Cerebellar nuclear complex (tissue), 1 donor: Measurements from ENCODE around the gene MKRN2OS.
"Not testable (repeated sequence)": the region's sequence is repeated elsewhere in the genome, so short reads cannot be mapped to it uniquely, and the experiment has no call there.

Experiments used
- DNase-seq, 2 experiments: peaks; one replicate each; lab custom pipeline; 2025; lab: John Stamatoyannopoulos, UW

Gene MKRN2OS

DNA sequence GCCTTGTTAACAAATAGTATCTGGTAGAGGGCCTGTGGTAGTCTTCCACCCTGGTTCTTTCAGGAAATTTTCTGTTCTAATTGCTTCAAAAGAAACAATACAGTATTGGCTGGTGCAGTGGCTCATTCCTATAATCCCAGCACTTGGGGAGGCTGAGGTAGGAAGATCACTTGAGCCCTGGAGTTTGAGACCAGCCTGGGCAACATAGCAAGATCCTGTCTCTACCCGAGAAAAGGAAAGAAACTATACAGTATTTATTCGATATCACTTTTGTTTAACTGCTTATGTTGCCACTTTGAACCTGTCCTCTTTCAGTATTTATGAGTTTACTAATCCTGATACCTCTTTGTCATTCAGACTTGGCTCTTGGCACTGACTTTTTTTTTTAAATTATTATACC lies 16.1 kb upstream of the MKRN2OS start:
- no peak for DNase-seq

DNA sequence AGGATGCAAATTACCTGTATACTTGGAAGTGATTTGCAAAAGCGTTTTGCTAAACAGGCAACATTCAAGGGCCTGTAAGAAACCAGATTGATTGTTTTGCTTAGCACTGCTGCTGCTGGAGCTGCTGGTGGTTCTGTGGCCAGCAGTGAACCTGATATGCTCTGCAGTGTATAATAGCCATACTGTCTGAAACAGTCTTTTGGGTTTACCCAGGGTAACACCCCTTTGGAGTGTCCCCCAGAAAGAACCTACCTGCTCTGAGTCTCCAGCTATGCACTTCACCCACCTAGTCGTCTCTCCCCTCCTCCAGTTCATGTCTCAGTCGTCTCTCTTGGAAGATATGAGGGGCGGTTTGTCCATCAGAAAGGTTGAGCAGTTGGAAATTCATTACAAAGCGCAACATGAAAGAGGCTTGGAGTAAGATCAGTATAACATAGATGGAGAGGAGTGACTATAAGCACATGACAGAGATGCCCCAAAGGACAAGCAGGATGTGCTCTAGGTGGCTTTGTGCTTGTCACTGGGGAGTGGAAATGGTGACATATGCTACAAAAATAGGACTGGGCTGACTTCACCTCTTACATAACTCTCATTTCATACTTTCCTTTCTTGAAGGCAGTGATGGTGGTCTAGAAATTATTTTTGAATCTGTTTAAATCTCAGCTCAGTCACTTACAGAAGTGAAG lies 15.3 kb upstream of the MKRN2OS start:
- peak; percentile 26 to 44 for DNase-seq

- DNase-seq, result peak in 1 of 2 experiments; percentile 4
Measured at GRCh38 chr3:12559520-12559919, 14.2 kb upstream of the MKRN2OS start.

- DNase-seq, result no peak
Measured at GRCh38 chr3:12558706-12559105, 13.4 kb upstream of the MKRN2OS start.

GRCh38 chr3:12557473-12558100 lies 12.3 kb upstream of the MKRN2OS start:
- peak in 1 of 2 experiments; percentile 20 for DNase-seq

- DNase-seq, result peak; percentile 22 to 64
Measured at GRCh38 chr3:12556690-12557472, 11.6 kb upstream of the MKRN2OS start, which contains the start of gene MKRN2. MKRN2 (plus strand) TSS chr3:12557087; CDS start chr3:12557151, 64 bp downstream.

- DNase-seq, result no peak
Measured at GRCh38 chr3:12556314-12556689, 11.0 kb upstream of the MKRN2OS start.

GRCh38 chr3:12553921-12554391 lies 8.7 kb upstream of the MKRN2OS start:
- DNase-seq, result no peak

GRCh38 chr3:12549971-12550760 lies 4.9 kb upstream of the MKRN2OS start:
- DNase-seq, result no peak

DNA sequence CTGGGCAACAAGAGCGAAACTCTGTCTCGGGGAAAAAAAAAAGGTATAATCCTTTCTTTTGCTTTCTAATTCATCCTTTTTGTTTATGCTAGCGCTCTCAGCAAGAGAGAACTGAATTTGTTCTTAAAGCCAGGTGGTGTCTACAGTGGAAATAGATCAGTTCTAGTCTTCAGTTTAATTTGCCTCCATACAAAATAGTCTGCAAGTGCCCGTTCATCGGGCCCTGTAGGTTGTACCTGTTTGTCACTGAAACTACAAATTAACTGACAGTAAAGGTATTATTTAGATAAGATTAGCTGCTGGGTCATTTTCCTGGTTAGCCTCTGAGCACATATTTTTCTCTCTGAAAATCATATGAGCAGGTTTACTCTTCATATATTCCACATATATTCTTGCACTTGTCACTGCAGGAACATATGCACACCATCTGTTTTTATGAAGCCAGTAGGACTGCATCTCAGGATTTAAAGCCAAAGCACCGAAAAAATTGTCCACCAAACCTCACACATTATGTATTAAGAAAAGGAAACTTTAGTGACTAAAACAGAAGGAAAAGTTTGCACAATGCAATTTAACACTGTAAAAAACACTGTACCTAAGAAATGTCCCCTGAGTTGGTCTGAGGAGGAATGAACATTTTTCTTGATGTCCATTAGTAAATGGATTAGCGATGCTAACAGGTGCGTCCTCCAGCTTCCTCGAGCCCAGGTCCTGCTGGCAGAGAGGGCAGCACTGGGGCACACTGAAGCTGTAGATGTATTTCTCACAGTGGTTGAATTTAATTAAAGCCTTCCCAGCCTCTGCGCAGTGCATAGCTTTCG lies 437 bp downstream of the MKRN2OS start:
- DNase-seq, result no peak

GRCh38 chr3:12543497-12543896 lies 1.8 kb downstream of the MKRN2OS start:
- not testable (repeated sequence) for DNase-seq

DNA sequence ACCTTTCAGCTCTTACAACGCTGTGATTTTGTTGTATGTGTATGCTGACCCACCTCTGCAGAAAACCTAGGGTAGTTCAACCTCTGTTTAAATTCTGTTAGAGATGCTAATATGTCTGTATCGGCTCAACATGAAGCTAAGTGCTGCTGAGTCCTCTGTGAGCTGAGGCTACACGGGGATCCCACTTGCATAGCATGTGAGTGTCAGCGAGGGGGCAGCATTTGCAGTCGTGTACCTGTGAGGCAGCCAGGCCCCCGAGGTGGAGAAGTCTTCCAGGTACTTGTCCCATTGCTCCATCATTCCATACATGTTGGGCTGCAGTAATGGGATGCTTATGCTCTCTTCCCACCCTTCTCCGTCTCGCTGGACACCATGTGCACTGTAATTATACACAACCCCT lies 3.7 kb downstream of the MKRN2OS start:
- no peak for DNase-seq

DNA sequence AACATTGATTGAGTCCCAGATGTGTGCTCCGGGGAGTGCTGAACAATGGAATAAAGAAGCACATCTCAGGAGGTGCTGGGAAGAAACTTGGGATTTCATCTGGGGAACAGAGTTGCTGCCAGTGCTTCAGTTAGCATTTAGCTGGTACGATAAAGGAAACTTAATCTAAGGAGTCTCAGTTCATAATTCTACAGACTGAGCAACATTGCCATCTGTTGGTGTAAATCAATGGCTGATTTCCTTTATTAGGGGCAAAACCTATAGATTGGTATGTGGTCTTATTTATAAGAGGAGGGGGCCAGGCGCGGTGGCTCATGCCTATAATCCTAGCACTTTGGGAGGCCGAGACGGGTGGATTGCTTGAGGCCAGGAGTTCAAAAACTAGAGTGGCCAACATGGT lies 8.9 kb downstream of the MKRN2OS start:
- DNase-seq, result no peak

DNA sequence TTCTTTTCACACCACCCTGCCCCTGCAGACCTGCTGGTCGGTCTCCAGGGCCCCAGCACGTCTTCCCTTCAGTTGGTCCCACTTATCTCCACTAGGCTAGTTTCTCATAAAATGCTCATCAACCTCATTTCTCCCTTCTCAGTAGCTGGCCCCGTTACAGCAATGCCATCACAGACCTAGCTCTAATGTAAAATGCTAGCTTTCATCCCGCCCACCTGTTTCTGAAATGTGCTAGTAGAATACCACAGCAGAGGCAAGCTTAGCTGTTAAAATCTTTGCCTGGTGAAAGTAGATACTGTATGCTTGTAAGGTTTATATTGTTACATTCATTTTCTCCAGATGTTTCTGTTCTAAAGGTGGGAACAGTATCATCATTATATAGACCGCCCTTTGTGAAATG lies 13.1 kb downstream of the MKRN2OS start:
- no peak for DNase-seq

DNA sequence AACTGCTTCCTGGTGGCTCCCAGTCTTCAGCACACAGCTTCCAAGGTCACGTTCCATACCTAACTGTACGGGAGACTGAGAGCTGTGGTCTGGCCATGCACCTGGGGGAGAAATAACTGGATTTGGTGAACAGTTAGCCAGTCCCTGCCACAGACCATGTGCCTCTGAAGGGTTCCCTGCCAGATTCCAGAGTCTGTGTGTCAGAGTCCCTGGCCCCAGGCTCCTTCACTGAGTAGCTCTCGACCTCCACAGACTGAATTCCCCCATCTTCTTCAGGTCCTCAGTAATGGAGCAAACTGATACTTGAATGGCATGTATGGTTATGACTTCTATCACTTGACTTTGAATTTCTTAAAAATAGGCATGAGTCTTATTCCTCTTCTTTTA lies 17.5 kb downstream of the MKRN2OS start:
- DNase-seq, result no peak

GRCh38 chr3:12522721-12523120 lies 22.6 kb downstream of the MKRN2OS start:
- no peak for DNase-seq

GRCh38 chr3:12521010-12521409 lies 24.3 kb downstream of the MKRN2OS start:
- no peak for DNase-seq

DNA sequence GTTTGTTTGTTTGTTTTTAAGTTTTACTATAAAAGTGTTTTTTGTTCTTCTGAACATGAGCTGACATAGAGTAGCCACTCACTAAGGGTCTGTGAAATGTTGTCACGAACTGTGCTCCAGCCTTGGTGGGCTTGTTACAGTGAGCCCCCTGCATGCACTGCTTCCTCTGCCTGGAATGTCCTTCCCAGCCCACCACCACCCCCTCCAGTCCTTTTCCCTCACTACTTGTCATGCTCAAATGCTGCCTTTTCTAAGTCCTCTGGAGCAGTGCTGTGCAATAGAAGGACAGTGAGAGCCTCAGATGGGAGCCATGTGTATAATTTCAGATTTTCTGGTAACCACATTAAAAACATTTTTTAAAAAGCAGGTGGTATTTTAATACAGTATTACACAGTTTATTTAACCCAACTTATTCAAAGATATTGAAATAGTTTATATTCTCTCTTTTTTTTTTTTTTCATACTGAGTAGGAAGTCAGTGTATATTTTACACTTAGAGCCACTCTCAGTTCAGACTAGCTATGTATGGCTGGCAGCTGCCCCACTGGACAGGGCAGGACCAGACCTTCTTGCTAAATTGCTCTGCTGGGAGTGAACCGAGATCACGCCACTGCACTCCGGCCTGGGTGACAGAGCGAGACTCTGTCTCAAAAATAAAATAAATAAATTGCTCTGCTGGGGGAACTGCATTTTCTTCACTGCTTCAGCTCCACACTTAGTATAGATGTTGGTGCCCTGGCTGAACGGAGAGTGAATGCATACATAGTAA lies 26.9 kb downstream of the MKRN2OS start:
- DNase-seq, result no peak

DNA sequence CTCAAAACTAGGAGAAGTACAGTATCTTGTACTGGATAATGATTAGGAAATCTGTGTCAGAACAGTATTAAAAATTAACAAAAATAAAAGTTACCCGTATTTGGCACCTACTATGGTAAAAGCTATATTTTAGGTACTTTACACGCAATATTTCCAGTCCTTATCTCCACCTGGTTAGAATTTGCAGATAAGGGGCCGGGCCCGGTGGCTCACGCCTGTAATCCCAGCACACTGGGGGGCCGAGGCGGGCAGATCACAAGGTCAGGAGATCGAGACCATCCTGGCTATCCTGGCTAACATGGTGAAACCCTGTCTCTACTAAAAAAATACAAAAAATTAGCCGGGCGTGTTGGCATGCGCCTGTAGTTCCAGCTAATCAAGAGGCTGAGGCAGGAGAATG lies 28.4 kb downstream of the MKRN2OS start:
- no peak for DNase-seq

- DNase-seq, result no peak
Measured at GRCh38 chr3:12515631-12516030, 29.7 kb downstream of the MKRN2OS start.
